Endothelial cell of umbilical vein (primary cell): ENCODE results near the gene S100A3. TPM values are rescaled to one million over a fixed set of nuclear protein-coding genes. Genes with fewer than 3 reads are reported as not detected.
A peak's percentile ranks its signal among the peaks of the same experiment; 100 is the strongest.

Experiments
- BruUV-seq: library from RNA; stranded (reverse); fragments of 400-500 nt; replicated peaks from 2 replicates; lab custom pipeline; 2021; lab: Mats Ljungman, UMichigan
- CTCF ChIA-PET: fragments of 300-600, 350-600 bp; sonication (Branson Sonifier 250); formaldehyde crosslinking; loops from one replicate; lab custom pipeline; 2021; ENCODE audit warnings: antibody characterized with exemption, inconsistent platforms; lab: Charles Lee
- POLR2A ChIA-PET: fragments of 300-600, 350-600 bp; sonication (Branson Sonifier 250); formaldehyde crosslinking; loops from one replicate; lab custom pipeline; 2021; ENCODE audit warnings: antibody characterized with exemption, inconsistent platforms; lab: Charles Lee
- DNase-seq: peaks from one replicate; pipeline ENCODE4 v3.0.0-alpha.2; 2011; ENCODE audit warnings: low read depth, low spot score
- FAIRE-seq: peaks from 2 replicates; lab custom pipeline; 2011; peaks lifted over from hg19 to GRCh38; lab: Jason Lieb, UNC
- H2AFZ ChIP-seq: 2 replicates; pipeline ENCODE4 v1.6.0; 2012; ENCODE audit warnings: low read depth, low read length, control low read depth, inconsistent platforms
- H3K27ac ChIP-seq: 2 replicates; pipeline ENCODE4 v1.5.1; 2011; ENCODE audit warnings: low read depth, mild to moderate bottlenecking, control low read depth, low read length, moderate library complexity; ENCODE audit not compliant: insufficient read depth
- H3K27me3 ChIP-seq, 2 experiments: 2 replicates each; pipeline versions ENCODE4 v1.6.0 to v1.6.1; 2011; ENCODE audit warnings: low read length in 2 of 2, mixed read lengths in 1 of 2; ENCODE audit not compliant: control insufficient read depth in 2 of 2, insufficient read depth in 2 of 2
- H3K36me3 ChIP-seq, 2 experiments: 2 replicates in 1 of 2; 3 replicates in 1 of 2; pipeline ENCODE4 v1.5.1; 2011; ENCODE audit warnings: low read length in 2 of 2, mild to moderate bottlenecking in 1 of 2, moderate library complexity in 1 of 2; ENCODE audit not compliant: control insufficient read depth in 2 of 2, insufficient read depth in 2 of 2; ENCODE audit errors: extremely low read depth in 1 of 2
- H3K4me1 ChIP-seq: 3 replicates; pipeline ENCODE4 v1.5.1; 2011; ENCODE audit warnings: mild to moderate bottlenecking, low read length; ENCODE audit not compliant: control insufficient read depth, insufficient read depth; ENCODE audit errors: extremely low read depth
- H3K4me2 ChIP-seq: 2 replicates; pipeline ENCODE4 v1.6.1; 2011; ENCODE audit warnings: low read length, control low read depth, mixed read lengths; ENCODE audit not compliant: insufficient read depth
- H3K4me3 ChIP-seq, 3 experiments: fragments of 200-600 bp in 1 of 3; sonication (generic), shearing (Covaris generic) in 1 of 3; replicated peaks in 1 of 3; 2 replicates each; pipeline ENCODE4 v1.5.1; 2011 to 2016; ENCODE audit warnings: control low read depth in 3 of 3, low read length in 3 of 3, mild to moderate bottlenecking in 2 of 3, inconsistent platforms in 1 of 3, low read depth in 1 of 3, moderate library complexity in 1 of 3; ENCODE audit not compliant: insufficient read depth in 1 of 3
- H3K79me2 ChIP-seq: 2 replicates; pipeline ENCODE4 v1.6.0; 2012; ENCODE audit warnings: low read length, inconsistent platforms; ENCODE audit not compliant: control insufficient read depth, insufficient read depth
- H3K9ac ChIP-seq: replicated peaks from 2 replicates; pipeline ENCODE3; 2011; ENCODE audit warnings: low read length, control low read depth; ENCODE audit not compliant: insufficient read depth; ENCODE audit errors: extremely low read depth
- H3K9me1 ChIP-seq: replicated peaks from 3 replicates; pipeline ENCODE4 v1.6.0; 2011; ENCODE audit warnings: mild to moderate bottlenecking, low read length; ENCODE audit not compliant: control insufficient read depth, insufficient read depth; ENCODE audit errors: extremely low read depth
- H3K9me3 ChIP-seq: replicated peaks from 2 replicates; pipeline ENCODE4 v1.5.1; 2012; ENCODE audit warnings: low read length, inconsistent platforms; ENCODE audit not compliant: control insufficient read depth, insufficient read depth
- H4K20me1 ChIP-seq: replicated peaks from 2 replicates; pipeline ENCODE3; 2011; ENCODE audit warnings: mild to moderate bottlenecking, low read length; ENCODE audit not compliant: control insufficient read depth, insufficient read depth; ENCODE audit errors: extremely low read depth
- EZH2 ChIP-seq: IDR thresholded peaks from 2 replicates; pipeline ENCODE4 v1.6.1; 2012; ENCODE audit warnings: borderline replicate concordance, low read depth, mild to moderate bottlenecking, moderate library complexity, low read length, inconsistent platforms; ENCODE audit not compliant: severe bottlenecking
- FOS ChIP-seq: IDR thresholded peaks from 2 replicates; pipeline ENCODE4 v1.6.1; 2011; ENCODE audit warnings: mild to moderate bottlenecking, low read length, moderate library complexity, borderline replicate concordance; ENCODE audit not compliant: insufficient read depth
- JUN ChIP-seq: IDR thresholded peaks from 2 replicates; pipeline ENCODE4 v1.6.1; 2011; ENCODE audit warnings: borderline replicate concordance, low read depth; ENCODE audit not compliant: insufficient read length, insufficient read depth
- MAX ChIP-seq: IDR thresholded peaks from 2 replicates; pipeline ENCODE4 v1.6.1; 2011; ENCODE audit not compliant: insufficient read depth, insufficient read length
- MYC ChIP-seq: IDR thresholded peaks from one replicate; pipeline ENCODE4 v1.6.1; 2011; ENCODE audit warnings: mild to moderate bottlenecking, low read depth, low read length
- POLR2A ChIP-seq: IDR thresholded peaks from 2 replicates; pipeline ENCODE4 v1.6.1; 2012; ENCODE audit warnings: low read depth, mild to moderate bottlenecking, control low read depth, low read length
- POLR2AphosphoS5 ChIP-seq: IDR thresholded peaks from 2 replicates; pipeline ENCODE4 v1.6.1; 2012; ENCODE audit warnings: low read depth, mild to moderate bottlenecking, control low read depth, low read length, moderate library complexity; ENCODE audit not compliant: insufficient read depth
- dilution Hi-C: fragments of 300-500 bp; cut with MboI; formaldehyde crosslinking; loops from one replicate; pipeline ENCODE4 v1.15.0; 2019; ENCODE audit warnings: low sequenced_read_pairs; ENCODE audit not compliant: extremely low pct_ligation_motif_present
- intact Hi-C: fragments of 100-400 bp; cut with micrococcal nuclease; formaldehyde crosslinking; loops from one replicate; pipeline ENCODE4 v1.10.0; 2022
- polyA plus RNA-seq, 4 experiments: library from polyadenylated mRNA; depleted of rRNA in 3 of 4; stranded (reverse) in 3 of 4; unstranded in 1 of 4; fragments of >200 nt; gene quantifications; 2 replicates each; pipeline versions ENCODE4 v1.2.1 to v1.2.3, GENCODE V29; 2011 to 2012; ENCODE audit warnings: missing spikeins in 1 of 4
- total RNA-seq: library from RNA; stranded (reverse); gene quantifications from 2 replicates; pipeline ENCODE4 v1.2.3, GENCODE V29; 2021

S100A3 gene
- total and polyA plus RNA-seq, 2 donors (not counting 3 experiments of a cell fraction or from before 2014, with no cell fraction given), result 0.42 to 1.3 TPM

- ChIA-PET CTCF (interaction anchor here (0.8 to 1.8 kb wide), 11 partner anchors 12 to 72 kb away, joined by 3 to 48 read pairs (median 7); partner anchors contain the start of genes CHTOP, S100A13 and S100A6), POLR2A (interaction anchor here (0.5 to 2.2 kb wide), 8 partner anchors 22 to 67 kb away, joined by 3 to 32 read pairs (median 4); partner anchors contain the start of genes CHTOP, S100A13 and S100A6)
- Histone ChIP-seq H3K9ac (peak overlapping the region; percentile 91), H3K9me3 (no peaks in the 10 kb centered on the region), H3K27ac (peak overlapping the region; percentile 99), H3K4me3 (no peak overlapping the region), H3K27me3 (no peaks in the 10 kb centered on the region), H3K9me1 (no peaks in the 10 kb centered on the region), H4K20me1 (no peaks in the 10 kb centered on the region), H3K4me1 (peaks cover 34% of the 10 kb centered on the region), H3K36me3 (no peaks in the 10 kb centered on the region), H2AFZ (no peak overlapping the region), H3K79me2 (no peaks in the 10 kb centered on the region), H3K4me2 (no peak overlapping the region)
- TF ChIP-seq MYC (peak; percentile 3), POLR2AphosphoS5 (peak; percentile 99), POLR2A (no peak), JUN (peak; percentile 96), EZH2 (no peak), MAX (no peak), FOS (peak; percentile 100)
- intact Hi-C loops, result loop anchor here (1.0 kb wide), 2 partner anchors 17 to 42 kb away; partner anchors contain the start of gene S100A3
- dilution Hi-C loops, result no loop called here
- DNase-seq (peak; percentile 96), FAIRE-seq (peak; percentile 97)
- TSS peak; percentile 90 for BruUV-seq
Measured at GRCh38 chr1:153566414-153567371, 17.6 kb upstream of the S100A3 start.
